Measurements from ENCODE around the gene LRRC36.

Gene LRRC36

DNA sequence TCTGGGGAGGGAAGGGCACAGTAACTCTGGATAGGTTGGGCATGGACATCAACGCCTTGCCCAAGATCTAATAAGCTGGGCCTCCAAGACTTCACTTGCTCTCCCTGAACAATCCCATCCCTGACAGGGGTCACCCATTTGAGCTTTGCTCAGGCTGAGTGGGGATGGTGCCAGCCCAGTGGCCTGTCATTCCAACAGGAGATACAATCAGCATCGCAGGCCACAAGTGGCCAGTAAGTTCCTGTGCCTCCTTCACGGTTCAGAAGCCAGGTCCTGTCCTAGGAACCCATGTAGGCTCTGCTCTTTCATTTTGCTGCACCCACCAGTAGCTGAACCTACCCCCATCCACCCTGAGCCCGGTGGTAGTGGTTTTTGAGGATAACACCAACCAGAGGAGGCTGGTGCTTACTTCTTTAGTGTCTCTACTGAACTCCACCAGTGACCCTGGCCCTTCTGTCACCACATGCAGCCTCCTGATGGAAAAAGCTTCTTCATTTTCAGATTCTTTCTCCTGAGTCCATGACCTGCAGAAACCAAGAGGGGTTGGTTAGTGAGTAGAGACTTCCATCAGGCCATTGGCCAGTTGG lies 32.4 kb upstream of the LRRC36 start:
- DNase-seq, result no peak

DNA sequence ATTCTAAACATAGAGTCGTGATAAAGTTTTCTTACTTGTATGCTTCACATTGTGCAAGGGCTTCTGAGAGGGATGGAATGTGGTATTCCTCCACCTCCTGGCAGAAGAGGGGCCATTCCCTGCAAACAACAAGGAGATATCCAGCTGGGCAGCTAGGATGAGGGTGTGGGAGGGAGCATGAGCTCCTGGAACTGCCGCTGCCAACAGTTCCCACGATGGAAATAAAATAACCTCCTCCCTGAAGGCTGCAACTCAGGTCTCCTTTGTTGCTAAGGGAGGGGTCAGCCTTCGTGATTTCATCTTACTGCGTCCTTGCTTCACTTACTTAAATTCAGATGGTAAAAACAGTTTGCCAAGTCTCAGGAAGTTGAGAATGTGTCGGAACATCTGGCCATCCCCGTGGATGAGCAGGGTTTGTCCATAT lies 31.7 kb upstream of the LRRC36 start:
- no peak for DNase-seq

DNA sequence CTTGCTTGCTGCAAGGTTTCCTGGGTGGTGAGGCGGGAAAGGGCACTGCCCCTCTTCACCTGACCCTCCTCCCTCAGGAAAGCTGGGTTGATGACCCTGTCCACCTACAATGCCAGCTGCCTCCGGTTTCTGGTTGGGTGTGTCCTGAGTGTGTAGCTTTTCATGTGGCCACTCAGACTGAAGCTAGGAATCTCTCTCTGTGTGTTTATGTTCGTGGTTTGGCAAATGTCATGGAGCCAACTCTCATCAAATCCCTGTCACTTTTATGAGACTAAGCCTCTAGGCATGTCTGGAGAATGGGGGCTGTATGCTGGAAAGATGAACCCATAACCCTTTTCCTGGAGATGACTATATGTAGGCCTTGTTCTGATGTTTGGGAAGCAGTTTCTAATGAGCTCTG lies 30.2 kb upstream of the LRRC36 start:
- DNase-seq, result no peak

DNA sequence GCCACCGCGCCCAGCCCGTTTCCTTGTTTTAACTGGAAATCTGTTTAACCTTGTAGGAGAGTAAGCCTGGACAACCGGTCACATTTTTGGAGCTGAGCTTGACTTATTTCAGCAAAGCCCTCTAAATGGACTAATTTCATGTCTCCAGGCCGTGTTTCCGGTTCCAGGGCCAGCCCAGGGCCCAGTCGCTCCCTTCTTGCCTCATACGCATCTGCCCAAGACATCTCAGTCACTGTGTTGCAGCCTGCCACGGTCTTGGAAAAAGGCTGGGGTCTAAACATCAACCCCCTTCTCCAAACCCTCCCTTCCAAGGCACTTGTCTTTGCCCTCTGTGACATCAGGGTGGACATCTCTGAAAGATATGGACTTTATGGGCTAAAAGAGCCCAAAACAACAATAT lies 28.3 kb upstream of the LRRC36 start:
- no peak for DNase-seq

DNA sequence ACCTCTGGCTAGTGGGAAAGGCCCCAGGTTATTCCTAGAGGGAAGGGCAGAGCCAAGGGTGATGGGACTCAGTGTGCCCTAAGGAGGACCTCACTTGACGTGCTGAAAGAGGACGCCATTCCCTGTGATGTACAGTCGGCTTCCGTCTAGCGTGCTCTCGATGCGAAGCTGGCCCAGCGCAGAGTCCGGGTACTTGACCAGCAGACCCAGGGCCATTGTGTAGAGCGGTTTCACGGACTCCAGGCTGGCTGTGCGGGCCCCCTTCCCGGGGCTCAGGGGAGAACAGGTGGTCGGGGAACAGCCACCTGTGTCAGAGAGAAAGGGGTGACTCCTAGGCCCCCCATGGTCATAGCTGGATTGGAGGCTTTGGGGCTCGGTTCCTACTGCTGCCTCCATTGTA lies 27.3 kb upstream of the LRRC36 start:
- DNase-seq, result no peak

DNA sequence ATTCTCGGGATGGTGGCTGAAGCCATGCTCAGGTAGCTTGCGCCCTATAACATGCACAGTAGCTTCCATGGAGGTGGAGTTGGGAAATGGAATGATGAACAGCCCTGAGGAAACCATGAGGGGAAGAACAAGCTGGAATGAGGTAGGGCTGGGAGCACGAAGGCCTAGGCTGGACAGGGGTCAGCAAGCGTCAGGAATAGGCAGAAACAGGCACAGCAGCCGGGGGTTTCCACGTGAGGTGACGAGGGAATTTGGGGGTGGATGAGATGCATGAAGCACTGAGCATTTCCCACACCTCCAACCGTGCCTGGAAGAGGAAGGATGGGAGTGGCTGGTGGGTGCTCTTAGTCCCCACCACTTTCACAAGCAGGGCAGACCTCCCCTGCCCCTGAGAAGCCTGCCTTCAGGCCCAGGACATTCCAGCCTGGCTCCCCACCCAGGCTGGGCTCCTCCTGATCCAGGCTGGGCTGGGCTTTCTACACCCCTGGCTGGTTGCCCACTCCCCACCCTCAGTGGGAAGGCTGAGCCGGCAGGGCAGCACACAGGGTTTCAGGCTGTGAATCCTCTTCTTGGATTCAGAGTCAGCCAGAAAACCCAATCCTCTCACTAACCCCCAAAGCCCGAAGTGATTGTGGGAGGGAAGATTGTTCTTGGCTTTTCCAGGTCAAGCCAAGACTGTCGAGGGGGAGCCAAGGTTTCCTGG lies 25.4 kb upstream of the LRRC36 start:
- no peak for DNase-seq

DNA sequence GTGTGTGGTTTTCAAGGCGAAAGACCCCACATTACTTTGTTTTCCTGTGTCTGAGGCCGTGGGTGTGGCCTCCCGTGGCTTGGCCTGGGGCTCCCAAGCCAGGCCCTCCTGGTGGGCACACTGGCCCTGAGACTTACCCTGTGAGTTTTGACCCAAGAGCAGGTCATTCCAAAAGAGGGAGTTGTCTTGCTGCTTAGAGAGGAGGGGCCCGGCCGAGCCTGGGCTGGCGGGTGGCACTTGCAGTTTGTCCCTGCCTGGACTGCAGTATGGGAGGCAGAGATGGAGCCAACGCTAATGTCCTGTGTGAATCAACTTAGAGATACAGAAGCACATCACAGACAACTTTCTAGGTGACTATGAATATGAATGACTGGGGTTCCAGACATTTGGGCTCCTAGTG lies 24.5 kb upstream of the LRRC36 start:
- DNase-seq, result no peak

DNA sequence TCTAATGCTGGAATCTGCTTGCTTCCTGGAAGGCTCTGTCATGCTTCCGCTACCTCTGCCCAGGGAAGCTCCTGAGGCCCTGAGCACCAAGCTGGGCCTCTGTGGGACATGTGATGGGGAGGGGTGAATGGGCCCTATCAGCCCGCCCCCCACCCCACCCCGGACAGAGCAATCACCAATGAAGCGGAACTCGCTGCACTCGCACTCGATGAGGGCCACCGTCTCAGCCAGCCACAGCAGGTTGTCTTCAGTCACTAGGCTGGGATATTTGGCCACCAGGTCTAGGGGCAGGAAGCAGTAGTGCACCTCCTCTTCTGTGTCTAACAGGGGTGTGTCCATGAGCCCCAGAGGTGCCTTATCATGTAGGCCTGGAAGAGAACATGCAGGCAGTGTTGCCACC lies 23.6 kb upstream of the LRRC36 start:
- no peak for DNase-seq

DNA sequence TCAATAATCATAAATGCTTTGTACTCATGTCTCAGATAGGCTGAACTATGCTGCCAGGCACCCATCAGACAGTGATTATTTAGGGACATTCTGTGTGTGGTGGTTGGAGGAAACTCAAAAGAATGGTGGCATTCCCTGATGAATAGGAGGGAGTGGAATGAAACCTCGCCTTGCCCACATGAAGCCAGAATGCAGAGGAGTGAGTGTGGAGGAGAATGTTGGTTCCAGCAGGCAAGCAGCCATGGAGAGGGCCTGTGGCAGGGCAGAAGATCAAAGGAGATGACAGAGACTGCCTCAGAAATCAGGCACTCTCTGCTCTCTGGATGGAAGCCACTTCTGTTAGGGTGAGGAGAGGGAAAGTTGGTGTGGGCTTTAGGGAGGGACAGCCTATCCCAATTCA lies 22.6 kb upstream of the LRRC36 start:
- DNase-seq, result no peak

DNA sequence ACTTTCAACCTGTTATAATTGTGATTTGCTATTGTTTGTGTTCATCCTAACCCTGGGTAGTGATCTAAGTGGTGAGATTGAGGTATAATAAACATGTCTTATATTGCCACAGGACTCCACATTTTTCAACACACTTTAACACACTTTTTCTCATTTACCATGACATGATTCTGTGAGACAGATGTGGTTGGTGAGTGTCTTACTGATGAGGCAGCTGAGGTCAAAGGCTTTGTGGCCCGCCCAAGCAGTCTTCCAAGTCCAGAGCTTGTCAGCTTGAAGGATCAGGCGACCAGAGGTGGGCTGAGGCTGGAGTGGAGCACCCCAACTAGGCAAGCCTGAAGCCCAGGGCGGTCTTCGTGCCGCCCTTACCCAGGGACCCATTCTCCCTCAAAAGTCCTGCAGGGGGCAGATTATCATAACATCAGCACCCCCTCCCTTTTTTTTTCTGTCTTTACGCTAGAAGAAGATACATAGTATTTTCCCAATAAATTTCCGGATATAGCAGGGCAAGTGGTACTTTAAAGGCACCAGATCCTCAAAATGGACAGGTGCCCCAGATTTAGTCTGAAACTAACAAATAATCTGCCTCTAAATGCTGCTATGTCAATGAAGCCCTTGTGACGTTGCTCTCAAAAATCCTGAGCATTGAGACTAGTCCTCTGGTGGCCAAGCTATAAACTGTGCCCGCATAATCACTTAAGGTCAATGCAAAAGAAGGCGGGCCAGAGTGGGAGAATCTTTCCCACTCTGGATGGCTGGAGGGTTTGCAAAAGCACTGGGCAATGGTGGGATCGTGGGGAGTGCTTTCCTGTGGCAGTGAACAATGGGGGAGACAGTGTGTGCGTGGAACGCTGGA lies 21.2 kb upstream of the LRRC36 start:
- no peak for DNase-seq

DNA sequence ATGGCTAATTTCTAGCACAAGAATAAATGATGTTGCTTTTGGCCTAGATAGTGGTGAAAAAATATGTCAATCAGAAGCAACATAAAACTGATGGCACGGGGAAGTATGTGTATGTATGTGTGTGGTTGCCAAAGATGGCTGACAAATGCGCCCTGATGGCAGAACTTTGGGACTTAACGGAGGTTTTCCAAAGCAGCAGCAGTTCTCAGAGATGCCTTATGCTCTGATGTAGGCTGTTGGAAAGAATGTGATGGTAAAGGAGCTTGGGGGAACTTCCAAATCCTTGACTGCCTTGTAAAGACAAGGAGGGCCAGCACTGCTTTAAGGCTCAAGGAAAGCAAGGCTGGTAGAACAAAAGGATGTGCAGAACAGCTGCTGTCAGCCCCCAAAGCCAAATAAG lies 16.1 kb upstream of the LRRC36 start:
- no peak for DNase-seq

DNA sequence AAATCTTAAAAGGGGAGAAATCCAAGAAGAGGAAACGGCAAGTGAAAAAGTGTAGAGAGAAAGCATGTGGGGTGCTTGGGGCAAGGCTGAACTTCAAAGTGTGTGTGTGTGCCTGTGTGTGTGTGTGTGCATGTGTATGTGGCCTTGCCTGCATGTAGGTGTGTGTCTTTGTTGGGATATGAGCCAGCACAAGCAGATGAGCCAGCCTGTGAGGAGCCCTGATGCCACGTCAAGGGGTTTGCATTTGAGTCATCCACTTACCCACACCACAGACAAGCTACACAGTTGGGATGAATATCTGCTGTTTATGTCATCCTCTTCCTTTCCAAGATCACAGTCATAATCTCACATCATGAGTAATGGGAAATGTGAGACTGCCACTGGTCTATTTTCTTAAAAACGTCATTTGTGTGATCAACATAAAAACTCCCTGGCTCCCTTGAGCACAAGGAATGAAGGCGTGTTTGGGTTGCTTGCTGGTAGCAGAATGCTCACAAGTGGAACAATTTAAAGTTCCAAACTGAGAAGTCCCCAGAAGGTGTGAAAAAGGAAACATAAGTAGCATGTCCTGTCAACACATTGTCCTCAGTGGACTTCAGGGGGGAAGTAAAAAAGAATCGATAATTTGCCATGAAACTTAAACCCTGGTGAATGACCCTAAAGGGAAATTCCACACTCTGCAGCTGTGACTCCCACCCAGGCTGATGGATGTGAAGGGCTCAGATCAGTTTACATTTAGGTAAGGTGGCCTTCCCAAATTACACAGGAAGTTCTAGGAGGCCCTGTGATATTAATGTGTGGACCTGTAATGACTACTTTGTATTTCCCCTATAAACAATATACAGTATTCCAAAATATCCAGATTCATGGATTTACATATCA lies 14.8 kb upstream of the LRRC36 start:
- no peak for DNase-seq

DNA sequence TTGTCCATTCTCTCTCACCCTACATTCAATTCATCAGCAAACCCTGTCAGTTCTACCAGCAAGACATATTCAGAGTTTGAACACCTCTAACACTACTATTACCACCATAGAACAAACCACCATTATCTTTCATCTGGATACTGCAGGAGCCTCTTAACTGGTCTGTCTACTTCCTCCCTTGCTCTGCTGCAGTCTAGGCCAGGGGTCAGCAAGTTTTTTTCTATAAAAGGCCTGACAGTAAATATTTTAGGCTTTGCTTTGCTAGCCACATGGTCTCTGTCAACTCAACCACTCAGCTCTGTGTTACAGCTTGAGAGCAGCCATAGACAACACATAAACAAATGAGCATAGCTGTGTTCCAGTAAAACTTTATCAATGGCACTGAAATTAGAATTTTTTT lies 13.9 kb upstream of the LRRC36 start:
- no peak for DNase-seq

DNA sequence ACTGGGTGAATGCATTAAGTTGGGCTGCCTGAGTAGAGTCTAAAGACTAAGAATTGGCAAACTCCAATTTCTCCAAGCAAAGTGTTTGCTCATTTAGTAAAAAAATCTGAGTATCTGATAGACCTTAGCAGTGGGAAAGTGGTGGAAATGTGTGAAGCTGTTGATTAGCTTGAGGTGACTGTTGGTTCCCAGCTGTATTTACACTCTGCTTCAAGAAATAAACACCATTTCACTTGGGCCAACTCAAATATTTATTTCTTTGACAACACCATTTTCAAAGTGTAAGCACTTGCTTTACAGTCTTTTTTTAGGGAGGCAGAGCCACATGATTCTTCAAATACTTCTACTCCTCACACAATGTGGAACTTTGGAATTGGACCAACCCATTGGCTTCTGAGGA lies 8.8 kb upstream of the LRRC36 start:
- no peak for DNase-seq

DNA sequence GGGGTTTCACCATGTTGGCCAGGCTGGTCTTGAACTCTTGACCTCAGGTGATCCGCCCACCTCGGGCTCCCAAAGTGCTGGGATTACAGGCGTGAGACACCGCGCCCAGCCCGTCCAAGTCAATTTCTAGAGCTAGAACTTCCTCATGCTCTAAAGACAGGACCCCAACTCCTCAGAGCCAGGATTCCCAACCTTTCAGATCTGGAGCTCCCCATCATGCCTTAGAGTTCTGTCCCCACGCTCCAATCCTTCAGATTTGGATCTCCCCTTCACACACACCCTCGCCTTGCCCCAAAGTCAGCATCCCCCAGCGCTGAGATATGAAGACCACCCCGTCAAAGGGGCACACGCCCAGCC lies 522 bp upstream of the LRRC36 start:
- DNase-seq, result no peak

DNA sequence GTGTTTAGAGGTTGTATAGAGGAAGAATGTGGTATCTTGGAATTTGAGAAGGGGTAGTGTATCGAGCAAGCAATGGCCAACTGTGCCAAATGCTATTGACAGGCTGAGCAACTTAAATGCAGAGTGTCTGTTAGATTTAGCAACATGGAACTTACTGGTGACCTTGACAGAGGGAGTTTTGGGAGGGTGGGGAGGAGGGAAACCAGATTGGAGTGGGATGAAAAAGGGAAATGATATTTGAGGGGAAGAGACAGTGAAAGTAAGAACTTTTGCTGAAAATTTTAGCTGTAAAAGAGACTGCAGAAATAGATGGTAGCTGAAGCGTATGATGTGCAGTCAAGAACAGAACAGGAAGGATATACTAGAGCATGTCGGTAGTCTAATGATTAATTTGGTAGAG lies 1.1 kb downstream of the LRRC36 start:
- DNase-seq, result no peak

DNA sequence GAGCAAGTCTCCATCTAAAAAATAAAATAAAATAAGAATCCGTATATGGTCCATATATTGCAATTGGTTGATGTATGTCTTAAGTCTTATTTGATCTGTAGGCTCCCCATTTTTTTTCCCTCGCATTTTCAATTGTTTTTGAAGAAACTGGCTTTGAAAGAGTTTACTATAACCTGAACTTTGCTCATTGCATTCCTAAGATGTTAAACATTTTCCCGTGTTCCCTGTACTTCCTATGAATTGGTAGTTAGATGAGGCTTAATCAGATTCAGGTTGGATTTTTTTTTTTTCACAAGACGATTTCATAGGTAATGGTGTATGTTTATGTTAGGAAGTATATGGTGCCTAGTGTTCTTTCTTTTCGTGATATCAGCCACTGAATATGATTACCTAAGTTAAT lies 3.3 kb downstream of the LRRC36 start:
- DNase-seq, result no peak

DNA sequence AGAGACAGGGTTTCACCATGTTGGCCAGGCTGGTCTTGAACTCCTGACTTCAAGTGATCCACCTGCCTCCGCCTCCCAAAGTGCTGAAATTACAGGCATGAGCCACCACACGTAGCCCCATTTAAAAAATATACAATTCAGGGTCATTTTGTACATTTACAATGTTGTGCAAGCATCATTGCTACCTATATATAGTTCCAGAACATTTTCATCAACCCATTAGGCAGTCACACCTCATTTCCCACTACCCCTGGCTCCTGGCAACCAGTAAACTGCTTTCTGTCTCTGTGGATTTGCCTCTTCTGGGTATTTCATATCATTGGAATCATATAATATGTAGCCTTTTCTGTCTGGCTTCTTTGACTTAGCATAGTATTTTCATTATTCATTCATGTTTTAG lies 6.7 kb downstream of the LRRC36 start:
- DNase-seq, result no peak

DNA sequence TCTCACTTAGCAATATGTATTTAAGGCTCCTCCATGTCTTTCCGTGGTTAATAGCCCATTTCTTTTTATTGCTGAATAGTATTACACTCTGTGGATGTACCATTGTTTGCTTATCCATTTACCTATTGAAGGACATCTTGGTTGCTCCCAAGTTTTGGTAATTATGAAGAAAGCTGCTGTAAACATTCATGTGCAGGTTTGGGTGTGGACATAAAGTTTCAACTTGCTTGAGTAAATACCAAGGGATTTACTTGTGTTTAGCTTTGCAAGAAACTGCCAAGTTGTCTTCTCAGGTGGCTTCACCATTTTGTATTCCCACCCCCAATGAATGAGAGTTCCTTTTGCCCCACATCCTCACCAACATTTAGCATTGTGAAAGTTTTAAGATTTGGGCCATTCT lies 9.5 kb downstream of the LRRC36 start:
- DNase-seq, result no peak

DNA sequence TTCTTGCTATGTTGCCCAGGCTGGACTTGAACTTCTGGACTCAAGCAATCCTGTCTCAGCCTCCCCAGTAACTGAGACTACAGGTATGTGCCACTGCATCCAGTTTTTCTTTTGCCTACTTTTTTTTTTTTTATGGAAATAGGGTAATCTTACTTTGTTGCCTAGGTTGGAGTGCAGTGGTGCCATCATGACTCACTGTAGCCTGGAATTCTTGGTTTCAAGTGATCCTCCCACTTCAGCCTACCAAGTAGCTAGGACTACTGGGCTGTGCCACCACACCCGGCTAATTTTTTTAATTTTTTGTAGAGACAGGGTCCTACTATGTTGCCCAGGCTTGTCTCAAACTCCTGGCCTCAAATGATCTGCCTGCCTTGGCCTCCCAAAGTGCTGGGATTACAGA lies 10.0 kb downstream of the LRRC36 start:
- no peak for DNase-seq

DNA sequence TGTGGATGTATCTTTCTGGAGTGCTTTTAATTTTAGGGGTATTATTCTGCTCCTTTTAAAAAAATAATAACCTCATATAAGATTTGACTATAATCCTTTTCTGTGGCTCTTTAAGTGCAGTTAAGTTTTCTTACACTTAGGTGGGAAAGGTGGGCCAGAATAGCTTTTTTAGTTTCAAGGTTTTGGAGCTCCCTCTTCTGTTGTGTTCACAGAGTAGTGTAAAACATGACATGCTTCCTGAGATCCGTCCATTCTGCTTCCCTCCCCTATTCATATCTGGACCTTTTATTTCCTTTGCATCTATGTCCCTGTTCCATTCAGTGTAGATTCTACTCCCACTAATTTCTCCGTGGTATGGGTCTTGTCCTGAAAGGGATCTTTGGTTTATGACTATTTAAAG lies 12.8 kb downstream of the LRRC36 start:
- DNase-seq, result no peak

DNA sequence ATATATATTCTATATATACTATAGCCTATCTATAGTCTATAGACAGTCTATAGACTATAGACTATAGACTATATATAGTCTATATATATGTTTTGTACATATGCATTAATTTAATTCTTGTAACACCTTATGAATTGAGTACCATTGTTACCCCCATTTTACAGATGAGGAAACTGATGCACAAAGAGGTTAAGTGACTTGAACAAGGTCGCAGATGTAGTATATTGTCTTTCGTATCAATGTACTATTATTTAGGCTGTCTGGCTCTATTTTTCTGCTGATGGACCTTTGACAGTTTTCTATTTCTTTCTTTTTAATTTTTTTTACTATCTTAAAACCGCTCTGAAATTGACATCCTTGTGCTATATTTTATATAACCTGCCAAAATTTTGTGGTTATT lies 14.6 kb downstream of the LRRC36 start:
- DNase-seq, result no peak

DNA sequence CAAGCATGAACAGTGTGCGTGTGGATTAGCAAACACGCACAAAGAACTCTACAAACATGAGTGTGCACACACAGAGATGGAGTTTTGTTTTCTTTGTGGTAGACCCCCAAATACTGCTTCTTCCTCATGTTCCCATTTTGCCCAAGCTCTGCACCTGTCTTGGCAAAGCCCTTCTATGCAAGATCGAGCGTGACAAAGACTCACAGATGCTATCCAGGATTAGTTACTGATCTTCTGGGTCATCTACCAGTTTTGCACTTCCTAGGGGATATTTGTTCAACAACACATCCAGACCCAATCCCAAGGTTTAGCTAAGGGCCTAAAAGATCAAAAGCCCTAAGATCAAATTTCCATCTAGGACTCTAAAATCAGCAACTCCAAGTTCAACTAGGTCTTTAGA lies 16.0 kb downstream of the LRRC36 start:
- no peak for DNase-seq

Measured in activated effector memory CD4-positive, alpha-beta T cell treated with Interleukin-2 at 50 U/mL for 16 hours (primary cell).